Measurements from ENCODE around the gene PTPRG.

The PTPRG gene

GRCh38 chr3:61903931-61904657, 342.7 kb downstream of the PTPRG start:
- H3K4me3 ChIP-seq (ENCODE audit: low read depth, low read length): peak overlapping the region; percentile 15
- peaks cover 55% of the 10 kb centered on the region for H3K4me1 ChIP-seq
- peak overlapping the region; percentile 45 for H2AFZ ChIP-seq
- H3K27ac ChIP-seq: peak overlapping the region; percentile 72
- no peak for TF ChIP-seq CTCF (IDR thresholded peaks at IDR 0.05)
- no peaks in the 10 kb centered on the region for H3K36me3 ChIP-seq (ENCODE audit: control insufficient read depth, insufficient read depth, low read length)
- H3K9me3 ChIP-seq (ENCODE audit: control insufficient read depth, low read length): no peaks in the 10 kb centered on the region
- H3K4me2 ChIP-seq (ENCODE audit: low read length): peak overlapping the region; percentile 41
- no peaks in the 10 kb centered on the region for H3K27me3 ChIP-seq (ENCODE audit: control insufficient read depth, insufficient read depth, low read length)
- H3K79me2 ChIP-seq: peaks cover 39% of the 10 kb centered on the region
- no peak overlapping the region for H3K9ac ChIP-seq

GRCh38 chr3:61907210-61907795, 345.9 kb downstream of the PTPRG start:
- no peak for TF ChIP-seq CTCF (IDR thresholded peaks at IDR 0.05)
- Histone ChIP-seq H3K4me2 (ENCODE audit: low read length) (no peak overlapping the region), H3K4me1 (peaks cover 29% of the 10 kb centered on the region), H3K36me3 (ENCODE audit: control insufficient read depth, insufficient read depth, low read length) (no peaks in the 10 kb centered on the region), H3K79me2 (peaks cover 40% of the 10 kb centered on the region), H3K27ac (no peak overlapping the region), H3K9me3 (ENCODE audit: control insufficient read depth, low read length) (no peaks in the 10 kb centered on the region), H2AFZ (no peak overlapping the region), H3K27me3 (ENCODE audit: control insufficient read depth, insufficient read depth, low read length) (no peaks in the 10 kb centered on the region), H3K9ac (no peak overlapping the region), H3K4me3 (ENCODE audit: low read depth, low read length) (no peak overlapping the region)

- no peak overlapping the region for H3K4me3 ChIP-seq (ENCODE audit: low read depth, low read length)
- peaks cover 24% of the 10 kb centered on the region for H3K4me1 ChIP-seq
- H2AFZ ChIP-seq: no peak overlapping the region
- no peak overlapping the region for H3K27ac ChIP-seq
- H3K36me3 ChIP-seq (ENCODE audit: control insufficient read depth, insufficient read depth, low read length): no peaks in the 10 kb centered on the region
- H3K4me2 ChIP-seq (ENCODE audit: low read length): no peak overlapping the region
- H3K27me3 ChIP-seq (ENCODE audit: control insufficient read depth, insufficient read depth, low read length): no peaks in the 10 kb centered on the region
- no peak overlapping the region for H3K9ac ChIP-seq
- H3K9me3 ChIP-seq (ENCODE audit: control insufficient read depth, low read length): no peaks in the 10 kb centered on the region
- peaks cover 40% of the 10 kb centered on the region for H3K79me2 ChIP-seq
- no peak for TF ChIP-seq CTCF (IDR thresholded peaks at IDR 0.05)
Observed at GRCh38 chr3:61908382-61908781, 347.0 kb downstream of the PTPRG start.

GRCh38 chr3:61910732-61911131, 349.4 kb downstream of the PTPRG start:
- no peaks in the 10 kb centered on the region for H3K9me3 ChIP-seq (ENCODE audit: control insufficient read depth, low read length)
- H3K4me1 ChIP-seq: peaks cover 12% of the 10 kb centered on the region
- TF ChIP-seq CTCF (IDR thresholded peaks at IDR 0.05): no peak

More at GRCh38 chr3:61910732-61911131, 349.4 kb downstream of the PTPRG start:
- H3K36me3 ChIP-seq (ENCODE audit: control insufficient read depth, insufficient read depth, low read length): no peaks in the 10 kb centered on the region
- H2AFZ ChIP-seq: no peak overlapping the region
- no peak overlapping the region for H3K27ac ChIP-seq
- H3K79me2 ChIP-seq: peaks cover 56% of the 10 kb centered on the region
- H3K9ac ChIP-seq: no peak overlapping the region
- no peak overlapping the region for H3K4me3 ChIP-seq (ENCODE audit: low read depth, low read length)
- no peaks in the 10 kb centered on the region for H3K27me3 ChIP-seq (ENCODE audit: control insufficient read depth, insufficient read depth, low read length)
- no peak overlapping the region for H3K4me2 ChIP-seq (ENCODE audit: low read length)

All from parathyroid adenoma (tissue), 2 donors.